Daoy (cell line): ENCODE results near the gene ICAM1. TPM values are rescaled to one million over a fixed set of nuclear protein-coding genes. Genes with fewer than 3 reads are reported as not detected.

Source experiments
- DNase-seq: peaks from one replicate; pipeline ENCODE4 v3.0.0-alpha.2; 2015; ENCODE audit warnings: low read depth
- total RNA-seq: library from RNA; depleted of rRNA; stranded (reverse); fragments of >200 nt; shearing (Covaris generic); gene quantifications from 2 replicates; pipeline ENCODE4 v1.2.3, GENCODE V29; 2014; rRNA removed

The ICAM1 gene
- total RNA-seq, 1 experiment from 2014 or later, result 86.7 TPM

DNA sequence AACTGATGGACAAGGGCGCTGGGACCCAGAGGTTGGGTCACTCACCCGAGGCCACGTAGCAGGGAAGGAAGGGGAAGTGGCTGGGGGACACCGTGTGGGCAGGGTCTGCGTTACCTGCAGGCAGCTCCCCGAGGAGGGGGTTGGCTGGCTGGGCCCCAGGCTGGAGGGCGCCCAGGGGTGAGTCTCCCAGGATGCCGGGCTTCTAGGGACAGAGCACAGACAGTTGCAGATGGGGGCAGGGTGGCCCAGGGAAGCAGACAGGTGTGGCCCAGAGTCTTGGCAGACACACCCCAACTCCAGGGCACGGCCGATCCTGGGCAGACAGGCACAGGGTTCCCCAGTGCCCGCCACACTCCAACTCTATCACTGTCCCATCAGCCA, 50.5 kb downstream of the ICAM1 start:
- DNase-seq, result no peak

- no peak for DNase-seq
Observed at GRCh38 chr19:10321874-10322835, 51.2 kb downstream of the ICAM1 start.

GRCh38 chr19:10325732-10326131, 54.8 kb downstream of the ICAM1 start:
- DNase-seq, result no peak

DNA sequence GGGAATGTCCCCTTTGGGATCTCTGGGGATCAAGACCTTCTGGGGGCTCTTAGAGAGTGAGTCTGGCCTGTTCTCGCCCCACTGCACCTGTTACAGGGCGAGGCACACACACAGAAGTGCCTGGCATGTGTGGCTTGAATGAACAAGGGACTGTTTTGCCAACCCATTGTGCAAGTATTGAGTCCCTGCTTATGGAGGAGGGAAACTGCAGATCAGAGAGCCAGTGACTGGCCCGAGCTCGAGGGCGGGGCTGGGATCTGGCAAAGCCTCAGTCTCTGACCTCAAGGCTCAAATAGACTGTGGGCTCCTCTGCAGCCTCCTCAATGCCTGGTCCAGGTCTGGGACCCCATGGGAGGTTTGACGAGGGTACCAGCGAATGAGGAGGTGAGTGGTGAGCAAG, 56.9 kb downstream of the ICAM1 start:
- DNase-seq, result no peak

GRCh38 chr19:10328558-10329429, 57.9 kb downstream of the ICAM1 start:
- no peak for DNase-seq

- no peak for DNase-seq
Observed at GRCh38 chr19:10329555-10329954, 58.6 kb downstream of the ICAM1 start.

- DNase-seq, result no peak
Observed at GRCh38 chr19:10332158-10332964, 61.4 kb downstream of the ICAM1 start.

GRCh38 chr19:10332965-10333757, 62.2 kb downstream of the ICAM1 start, which contains the start of gene RAVER1:
Gene RAVER1, minus strand, starts transcription at chr19:10333529. Its CDS starts 22 bp downstream, at chr19:10333507.
- DNase-seq, result peak; percentile 100

- peak; percentile 39 for DNase-seq
Observed at GRCh38 chr19:10333758-10334587, 63.1 kb downstream of the ICAM1 start.

- DNase-seq, result peak; percentile 95
Observed at GRCh38 chr19:10334588-10335351, 63.9 kb downstream of the ICAM1 start.

DNA sequence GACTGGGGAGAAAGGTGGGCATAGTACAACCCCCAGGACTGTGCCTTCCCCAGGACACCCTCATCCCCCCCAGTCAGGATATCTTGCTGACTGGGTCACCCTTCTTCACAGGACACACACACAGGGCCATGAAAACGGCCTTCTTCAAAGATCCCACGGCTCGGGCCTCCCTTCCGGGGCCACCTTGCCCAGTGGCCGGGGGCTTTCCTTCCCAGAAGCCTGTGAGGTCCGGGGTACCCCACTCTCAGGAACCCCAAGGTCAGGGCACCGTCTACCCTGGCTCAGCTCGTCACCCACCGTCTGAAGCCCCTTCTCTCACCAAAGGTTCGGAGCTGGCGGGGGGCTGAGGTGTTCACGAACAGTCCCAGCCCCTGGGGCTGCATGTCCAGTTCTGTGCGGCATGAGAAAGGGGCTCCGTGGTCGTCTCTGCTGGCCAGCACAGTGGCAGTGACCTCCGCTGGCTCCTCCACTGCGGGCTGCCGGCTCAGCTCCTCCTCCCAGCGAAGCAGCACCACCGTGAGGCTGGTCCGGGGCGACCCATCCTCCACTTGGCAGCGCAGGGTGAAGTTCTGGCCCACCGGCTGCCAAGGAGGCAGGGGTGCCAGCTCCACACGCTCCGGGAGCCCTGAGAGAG, 64.5 kb downstream of the ICAM1 start:
- no peak for DNase-seq

Other genes with a start within 250 kb of the ICAM1 start
- gene SHFL, start 184.8 kb upstream of the ICAM1 start, total RNA-seq, result 11.1 and 11.4 TPM in 2 replicates
- gene ANGPTL6, start 168.4 kb upstream of the ICAM1 start, total RNA-seq, result 0.69 TPM in 1 of 2 replicates, not detected in the other
- 55.3 and 68.6 TPM in 2 replicates for gene PPAN, start 164.8 kb upstream of the ICAM1 start, total RNA-seq
- gene P2RY11, start 159.4 kb upstream of the ICAM1 start, total RNA-seq, result 3.4 and 3.6 TPM in 2 replicates
- gene EIF3G, start 151.2 kb upstream of the ICAM1 start, total RNA-seq, result 376 and 400 TPM in 2 replicates
- 126 and 140 TPM in 2 replicates for gene DNMT1, start 76.2 kb upstream of the ICAM1 start, total RNA-seq
- 3.5 and 3.7 TPM in 2 replicates for gene S1PR2, start 39.8 kb upstream of the ICAM1 start, total RNA-seq
- gene MRPL4, start 18.9 kb upstream of the ICAM1 start, total RNA-seq, result 107 and 125 TPM in 2 replicates
- gene ICAM4, start 15.8 kb downstream of the ICAM1 start, total RNA-seq, result 0.63 TPM in 1 of 2 replicates, not detected in the other
- gene ICAM5, start 18.8 kb downstream of the ICAM1 start, total RNA-seq, result 0.54 and 2.2 TPM in 2 replicates
- 0.39 and 2.2 TPM in 2 replicates for gene ZGLP1, start 38.7 kb downstream of the ICAM1 start, total RNA-seq
- 45.0 and 65.6 TPM in 2 replicates for gene FDX2, start 44.9 kb downstream of the ICAM1 start, total RNA-seq
- gene RAVER1, start 62.4 kb downstream of the ICAM1 start, total RNA-seq, result 14.4 and 26.2 TPM in 2 replicates
- 1.4 and 5.4 TPM in 2 replicates for gene ICAM3, start 68.5 kb downstream of the ICAM1 start, total RNA-seq
- 39.2 and 46.6 TPM in 2 replicates for gene TYK2, start 109.5 kb downstream of the ICAM1 start, total RNA-seq
- 361 and 401 TPM in 2 replicates for gene CDC37, start 132.4 kb downstream of the ICAM1 start, total RNA-seq
- 0.69 and 2.3 TPM in 2 replicates for gene PDE4A, start 149.4 kb downstream of the ICAM1 start, total RNA-seq
- 92.3 and 99.8 TPM in 2 replicates for gene KEAP1, start 232.2 kb downstream of the ICAM1 start, total RNA-seq
- gene S1PR5, start 246.3 kb downstream of the ICAM1 start, total RNA-seq, result 0.24 and 2.2 TPM in 2 replicates